ENCODE measurements around the gene SLC22A23.

SLC22A23 gene

GRCh38 chr6:3231247-3232016 lies 225.4 kb downstream of the SLC22A23 start:
- no peak overlapping the region for H3K4me3 ChIP-seq (ENCODE audit: low read length)
- no peak for DNase-seq (ENCODE audit: low read depth, low spot score)

- H3K4me3 ChIP-seq (ENCODE audit: low read length): no peak overlapping the region
- no peak for DNase-seq (ENCODE audit: low read depth, low spot score)
Measured at GRCh38 chr6:3230900-3231246, 226.0 kb downstream of the SLC22A23 start.

- H3K4me3 ChIP-seq (ENCODE audit: low read length): no peak overlapping the region
- DNase-seq (ENCODE audit: low read depth, low spot score): no peak
Measured at GRCh38 chr6:3230256-3230882, 226.5 kb downstream of the SLC22A23 start.

DNA sequence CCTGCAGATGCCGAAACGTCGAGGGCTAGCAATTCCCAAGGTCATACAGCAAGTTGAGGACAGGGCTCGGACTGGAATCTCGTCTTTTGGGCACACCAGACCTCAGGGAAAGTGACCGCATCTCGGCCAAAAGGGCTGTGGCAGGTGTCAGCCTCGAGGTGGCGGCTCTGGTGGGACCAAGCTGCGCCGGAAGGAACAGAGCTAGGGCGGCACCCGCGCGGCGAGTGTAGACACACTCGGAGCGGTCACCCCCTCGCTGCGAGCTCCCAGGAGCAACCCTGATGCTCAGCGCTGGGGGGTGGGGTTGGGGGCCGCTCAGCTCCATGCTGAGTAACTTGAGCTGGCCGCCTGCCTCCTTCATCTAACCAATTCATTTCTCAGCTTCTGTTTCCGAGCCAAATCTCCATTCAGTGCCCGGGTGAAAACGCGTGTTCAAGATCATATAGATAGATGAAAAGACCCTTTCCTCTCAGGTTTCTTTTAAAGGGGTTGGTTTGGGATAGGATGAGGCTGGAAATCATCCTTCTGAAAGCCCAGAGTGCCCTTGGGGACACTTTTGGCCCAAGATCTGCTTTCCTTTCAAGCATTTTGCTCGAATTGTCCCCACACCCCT lies 227.2 kb downstream of the SLC22A23 start:
- no peak overlapping the region for H3K4me3 ChIP-seq (ENCODE audit: low read length)
- no peak for DNase-seq (ENCODE audit: low read depth, low spot score)

GRCh38 chr6:3228771-3229565 lies 227.9 kb downstream of the SLC22A23 start:
- H3K4me3 ChIP-seq (ENCODE audit: low read length): no peak overlapping the region; the same call in 1 of the 2 replicates
- DNase-seq (ENCODE audit: low read depth, low spot score): no peak

DNA sequence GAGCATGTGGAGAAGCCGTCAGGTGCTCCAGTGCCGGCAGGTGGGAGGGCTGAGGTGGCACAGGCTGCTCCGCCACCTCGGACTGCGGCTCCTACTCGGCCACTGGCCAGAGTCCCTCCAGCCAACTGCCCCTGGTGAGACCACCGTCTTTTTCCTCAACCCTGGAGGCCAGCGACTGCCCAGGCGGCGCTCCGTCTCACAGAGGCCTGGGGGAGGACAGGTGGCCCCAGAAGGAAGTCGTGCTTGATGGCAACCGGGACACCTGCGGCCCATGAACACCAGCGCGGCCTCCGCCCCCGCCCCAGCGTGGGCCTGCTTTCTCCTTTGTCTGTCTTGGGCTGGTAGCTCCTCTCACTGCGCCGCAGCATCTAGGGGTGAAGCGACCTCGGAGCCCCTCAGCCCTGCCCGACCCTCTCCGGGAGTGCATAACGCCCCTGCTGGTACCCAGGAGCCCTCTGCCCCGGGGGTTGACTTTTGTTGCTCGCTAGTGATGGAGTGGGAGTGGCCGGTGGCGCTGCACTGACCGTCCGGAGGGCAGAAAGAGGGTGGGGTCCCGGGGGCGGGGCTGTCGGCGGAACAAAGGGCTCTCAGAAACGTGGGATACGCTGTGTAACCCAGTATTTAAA lies 228.7 kb downstream of the SLC22A23 start:
- DNase-seq (ENCODE audit: low read depth, low spot score): no peak

GRCh38 chr6:3227363-3228045 lies 229.3 kb downstream of the SLC22A23 start, which contains the start of gene TUBB2B:
TUBB2B (minus strand) TSS chr6:3227653; CDS start chr6:3227543, 110 bp downstream.
- DNase-seq (ENCODE audit: low read depth, low spot score): no peak
- no peak within 1 kb of the TSS for H3K4me3 ChIP-seq (ENCODE audit: low read length)

More for the DNA sequence above, 228.7 kb downstream of the SLC22A23 start:
- no peak overlapping the region for H3K4me3 ChIP-seq (ENCODE audit: low read length)

DNA sequence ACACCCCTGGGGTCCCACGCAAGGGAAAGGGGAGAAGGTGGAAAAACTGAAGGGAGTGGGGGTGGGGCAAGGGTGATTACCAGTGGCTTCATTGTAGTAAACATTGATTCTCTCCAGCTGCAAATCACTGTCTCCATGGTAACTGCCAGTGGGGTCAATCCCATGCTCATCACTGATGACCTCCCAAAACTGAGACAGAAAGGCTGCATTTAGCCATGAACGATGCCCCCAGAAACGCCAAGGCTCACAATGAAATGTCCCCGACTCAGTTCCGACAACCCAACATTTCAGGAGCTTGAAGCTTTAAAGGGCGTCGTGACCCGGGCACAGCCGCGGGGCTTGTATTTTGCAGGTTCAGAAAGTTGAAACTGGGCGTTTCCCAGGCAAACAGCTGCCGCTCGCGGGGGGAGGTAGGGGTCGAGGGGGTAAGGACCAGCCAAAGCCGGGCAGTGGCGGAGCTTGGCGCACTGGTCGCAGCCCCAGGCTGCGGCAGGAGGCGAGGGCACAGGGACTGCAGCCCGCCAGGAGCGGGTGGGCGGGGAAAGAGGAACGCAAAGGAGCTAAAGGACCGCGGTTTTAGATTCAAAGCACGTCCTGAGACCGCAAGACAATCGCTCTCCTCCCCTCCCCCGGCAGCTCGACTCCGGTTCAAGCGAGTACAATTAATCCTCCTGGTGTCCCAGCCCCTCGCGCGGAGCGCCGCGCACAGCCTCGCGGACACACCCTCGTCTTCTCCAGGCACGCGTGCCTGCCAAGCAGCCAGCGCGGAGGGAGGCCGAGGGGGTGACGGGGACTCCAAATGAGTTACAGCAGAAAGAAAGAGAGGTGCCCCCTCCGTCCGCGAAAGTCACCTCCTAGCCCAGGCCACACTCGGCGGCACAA lies 230.1 kb downstream of the SLC22A23 start:
- DNase-seq (ENCODE audit: low read depth, low spot score): no peak

DNA sequence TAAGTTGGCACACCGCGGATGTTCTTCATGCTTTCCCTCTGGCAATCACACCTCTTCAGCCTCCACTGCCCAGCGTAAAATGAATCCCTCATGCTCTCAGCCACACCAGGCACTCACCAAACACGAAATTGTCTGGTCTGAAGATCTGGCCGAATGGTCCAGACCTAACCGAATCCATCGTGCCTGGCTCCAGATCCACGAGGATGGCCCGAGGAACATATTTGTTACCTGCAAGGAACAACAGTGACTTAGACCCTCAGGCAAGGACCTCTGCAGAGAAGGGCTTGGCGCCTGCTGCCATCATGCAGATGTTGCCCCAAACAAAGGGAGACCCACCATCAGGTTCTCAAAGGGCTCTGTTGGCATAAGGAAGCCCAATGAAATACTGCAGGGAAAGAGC lies 230.8 kb downstream of the SLC22A23 start:
- no peak for DNase-seq (ENCODE audit: low read depth, low spot score)
- no peak overlapping the region for H3K4me3 ChIP-seq (ENCODE audit: low read length)

More for the DNA sequence above, 230.1 kb downstream of the SLC22A23 start:
- no peak overlapping the region for H3K4me3 ChIP-seq (ENCODE audit: low read length)

DNA sequence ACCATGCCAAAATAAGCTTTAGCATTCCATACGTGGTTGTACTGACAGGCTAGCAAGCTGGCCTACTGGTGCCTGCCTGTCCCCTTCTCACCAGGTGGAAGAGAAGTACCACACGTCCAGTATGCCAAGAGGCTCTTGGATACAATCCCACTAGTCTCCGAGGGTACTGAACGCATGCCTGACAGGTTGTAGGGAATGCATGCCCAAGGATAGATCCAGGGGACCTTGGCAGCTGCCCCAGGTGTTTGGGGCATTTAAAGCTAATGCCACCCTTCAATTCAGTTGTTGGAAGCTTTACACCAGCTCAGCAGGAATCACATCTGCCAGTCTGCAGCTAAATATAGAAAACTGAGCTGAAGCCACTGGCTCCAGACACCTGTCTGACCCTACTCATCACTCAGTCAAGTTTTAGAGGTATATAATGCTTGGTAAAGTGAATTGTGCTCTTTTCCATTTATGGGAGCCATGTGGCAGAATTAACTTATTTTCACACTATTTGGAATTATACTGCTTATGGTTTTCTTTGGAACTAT lies 234.3 kb downstream of the SLC22A23 start:
- DNase-seq (ENCODE audit: low read depth, low spot score): no peak
- H3K4me3 ChIP-seq (ENCODE audit: low read length): no peak overlapping the region

DNA sequence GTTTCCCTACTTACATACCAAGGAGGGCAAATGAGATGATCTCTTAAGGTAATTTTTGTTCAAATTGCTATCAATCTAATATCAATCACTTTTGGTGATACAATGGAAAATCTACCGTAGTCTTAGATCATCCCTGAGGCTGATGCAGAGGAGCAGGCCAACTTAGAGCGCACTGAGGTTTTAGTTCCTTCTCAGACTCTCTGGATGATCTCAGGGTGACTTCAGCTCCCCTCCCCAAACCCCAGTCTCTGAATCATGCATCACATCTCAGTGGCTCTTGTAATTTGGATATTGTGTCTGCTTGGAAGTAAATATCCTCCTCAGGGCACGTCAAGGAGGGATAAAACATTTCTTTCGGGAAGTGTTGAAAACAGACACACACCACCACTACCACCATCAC lies 235.3 kb downstream of the SLC22A23 start:
- DNase-seq (ENCODE audit: low read depth, low spot score): no peak
- H3K4me3 ChIP-seq (ENCODE audit: low read length): no peak overlapping the region

DNA sequence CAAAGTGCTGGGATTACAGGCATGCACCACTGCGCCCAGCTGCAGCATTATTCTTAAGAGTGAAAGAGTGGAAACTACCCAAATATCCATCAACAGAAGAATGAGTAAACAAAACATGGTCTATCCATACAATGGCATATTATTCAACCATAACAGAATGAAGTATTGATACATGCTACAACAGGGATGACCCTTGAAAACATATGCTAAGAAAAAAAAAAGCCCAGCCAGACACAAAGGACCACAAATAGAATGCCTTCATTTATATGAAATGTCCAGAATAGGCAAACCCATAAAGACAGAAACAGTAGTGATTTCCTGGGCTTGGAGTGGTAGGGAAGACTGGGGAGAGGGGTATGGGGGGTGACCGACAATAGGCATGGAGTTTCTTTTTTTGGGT lies 236.5 kb downstream of the SLC22A23 start:
- no peak for DNase-seq (ENCODE audit: low read depth, low spot score)
- no peak overlapping the region for H3K4me3 ChIP-seq (ENCODE audit: low read length)

Data from Jurkat, Clone E6-1 (cell line).